Activated naive CD4-positive, alpha-beta T cell treated with anti-CD3 and anti-CD28 coated beads for 36 hours (primary cell): ENCODE results near the gene NEUROD1. TPM values are rescaled to one million over a fixed set of nuclear protein-coding genes. Genes with fewer than 3 reads are reported as not detected.

ENCODE experiments used
- CTCF ChIA-PET: fragments of 350-600 bp; sonication (Branson Sonifier 250); formaldehyde crosslinking; loops from one replicate; lab custom pipeline; 2021; ENCODE audit warnings: antibody characterized with exemption; lab: Charles Lee
- DNase-seq: peaks from one replicate; pipeline ENCODE4 v3.0.0-alpha.2; 2020
- H3K27ac Mint-ChIP-seq: one replicate; pipeline ENCODE4 v1.8.0; 2021; ENCODE audit warnings: mild to moderate bottlenecking, mixed read lengths
- H3K27me3 Mint-ChIP-seq: one replicate; pipeline ENCODE4 v1.8.0; 2021; ENCODE audit warnings: low read depth, mixed read lengths
- H3K36me3 Mint-ChIP-seq: one replicate; pipeline ENCODE4 v1.8.0; 2021; ENCODE audit warnings: low read depth, mixed read lengths
- H3K4me1 Mint-ChIP-seq: one replicate; pipeline ENCODE4 v1.8.0; 2021; ENCODE audit warnings: low read depth, mixed read lengths
- H3K4me3 Mint-ChIP-seq: one replicate; pipeline ENCODE4 v1.8.0; 2021; ENCODE audit warnings: mild to moderate bottlenecking, moderate library complexity, mixed read lengths
- H3K9me3 Mint-ChIP-seq: one replicate; pipeline ENCODE4 v1.8.0; 2021; ENCODE audit warnings: mixed read lengths
- intact Hi-C: fragments of 100-400 bp; cut with micrococcal nuclease; formaldehyde crosslinking; loops from one replicate; pipeline ENCODE4 v1.15.1; 2023
- total RNA-seq, 2 experiments: library from RNA; stranded (reverse); gene quantifications; one replicate each; pipeline ENCODE4 v1.2.3, GENCODE V29; 2021

The NEUROD1 gene
- total RNA-seq, 2 experiments from 2014 or later = not detected

DNA sequence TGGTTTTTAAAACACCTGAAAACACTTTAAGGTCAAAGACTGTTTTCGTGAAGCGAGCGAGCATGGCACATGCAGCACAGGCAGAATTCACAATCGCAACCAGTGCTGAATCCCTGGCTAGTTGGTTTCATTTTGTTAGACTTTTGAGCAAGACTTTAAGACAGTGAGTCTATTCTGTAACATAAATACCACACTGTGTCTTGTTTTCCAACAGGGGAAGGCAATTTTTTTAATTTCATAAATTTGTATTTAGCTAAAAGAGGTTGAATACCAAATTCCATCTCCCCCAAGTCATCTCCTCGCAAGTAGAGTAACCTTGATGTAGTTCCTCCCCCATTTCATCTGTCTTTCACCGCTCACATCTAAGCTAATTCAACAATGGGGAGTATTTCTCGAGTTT, 24.8 kb downstream of the NEUROD1 start:
- peaks cover 32% of the 10 kb centered on the region for H3K27me3 Mint-ChIP-seq

DNA sequence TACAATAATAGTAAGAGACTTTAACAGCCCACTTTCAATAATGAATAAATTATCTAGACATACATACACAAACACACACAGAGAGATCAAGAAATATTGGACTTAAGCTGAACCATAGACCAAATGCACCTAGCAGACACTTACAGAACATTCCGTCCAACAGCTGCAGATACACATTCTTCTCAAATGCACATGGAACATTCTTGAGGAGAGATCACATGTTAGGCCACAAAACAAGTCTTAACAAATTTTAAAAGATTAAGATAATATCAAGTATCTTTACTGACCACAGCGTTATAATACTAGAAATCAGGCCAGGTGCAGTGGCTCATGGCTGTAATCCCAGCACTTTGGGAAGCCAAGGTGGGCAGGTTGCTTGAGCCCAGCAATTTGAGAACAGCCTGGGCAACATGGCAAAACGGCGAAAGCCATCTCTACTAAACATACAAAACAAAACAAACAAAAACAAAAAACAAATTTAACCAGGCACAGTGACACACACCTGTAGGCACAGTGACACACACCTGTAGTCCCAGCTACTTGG, 30.8 kb downstream of the NEUROD1 start:
- no peaks in the 10 kb centered on the region for H3K9me3 Mint-ChIP-seq
- no peak overlapping the region for H3K4me3 Mint-ChIP-seq
- H3K4me1 Mint-ChIP-seq = no peaks in the 10 kb centered on the region
- no peaks in the 10 kb centered on the region for H3K36me3 Mint-ChIP-seq
- CTCF ChIA-PET = no interaction called here
- no peak for DNase-seq
- intact Hi-C loops = no loop called here
- H3K27me3 Mint-ChIP-seq = peaks cover 15% of the 10 kb centered on the region
- H3K27ac Mint-ChIP-seq = no peak overlapping the region

More for the DNA sequence above, 24.8 kb downstream of the NEUROD1 start:
- Mint-ChIP-seq H3K27ac (no peak overlapping the region), H3K4me1 (peaks cover 6% of the 10 kb centered on the region), H3K9me3 (no peaks in the 10 kb centered on the region), H3K4me3 (no peak overlapping the region), H3K36me3 (no peaks in the 10 kb centered on the region)
- intact Hi-C loops = no loop called here
- no peak for DNase-seq
- CTCF ChIA-PET = interaction anchor here (1.1 kb wide), 1 partner anchor 60 kb away, joined by 5 read pairs; no protein-coding TSS in a partner anchor

DNA sequence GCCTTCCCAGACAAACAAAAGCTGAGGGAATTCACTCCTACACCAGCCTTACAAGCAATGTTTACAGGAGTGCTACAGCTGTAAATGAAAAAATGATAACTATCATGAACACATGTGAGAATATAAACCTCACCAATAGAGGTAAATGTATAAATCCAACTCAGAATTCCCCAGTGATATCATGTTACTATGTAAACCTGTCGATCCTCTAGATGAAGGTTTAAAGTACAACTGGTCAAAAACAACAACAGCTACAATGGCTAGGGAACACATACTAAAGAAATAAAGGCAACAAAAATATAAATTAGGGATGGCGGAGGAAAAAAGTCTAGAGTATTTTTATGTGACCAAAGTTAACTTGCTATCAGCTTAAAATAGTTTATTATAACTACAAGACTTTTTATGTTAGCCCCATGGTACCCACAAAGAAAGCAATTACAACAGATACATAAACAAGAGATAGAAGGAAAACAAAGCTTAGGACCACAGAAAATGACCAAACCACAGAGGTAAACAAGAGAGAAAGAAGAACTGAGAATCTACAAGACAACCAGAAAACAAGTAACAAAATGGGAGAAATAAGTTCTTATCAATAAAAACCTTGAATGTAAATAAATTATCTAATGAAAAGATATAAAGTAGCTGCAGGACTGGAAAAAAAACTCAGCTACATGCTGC, 31.7 kb downstream of the NEUROD1 start:
- DNase-seq = no peak
- CTCF ChIA-PET = interaction anchor here (0.7 to 1.5 kb wide), 2 partner anchors 10 to 96 kb away, joined by 3 read pairs; no protein-coding TSS in a partner anchor
- intact Hi-C loops = no loop called here
- Mint-ChIP-seq H3K27me3 (peaks cover 18% of the 10 kb centered on the region), H3K36me3 (no peaks in the 10 kb centered on the region), H3K4me1 (no peaks in the 10 kb centered on the region), H3K4me3 (no peak overlapping the region), H3K9me3 (no peaks in the 10 kb centered on the region), H3K27ac (no peak overlapping the region)

DNA sequence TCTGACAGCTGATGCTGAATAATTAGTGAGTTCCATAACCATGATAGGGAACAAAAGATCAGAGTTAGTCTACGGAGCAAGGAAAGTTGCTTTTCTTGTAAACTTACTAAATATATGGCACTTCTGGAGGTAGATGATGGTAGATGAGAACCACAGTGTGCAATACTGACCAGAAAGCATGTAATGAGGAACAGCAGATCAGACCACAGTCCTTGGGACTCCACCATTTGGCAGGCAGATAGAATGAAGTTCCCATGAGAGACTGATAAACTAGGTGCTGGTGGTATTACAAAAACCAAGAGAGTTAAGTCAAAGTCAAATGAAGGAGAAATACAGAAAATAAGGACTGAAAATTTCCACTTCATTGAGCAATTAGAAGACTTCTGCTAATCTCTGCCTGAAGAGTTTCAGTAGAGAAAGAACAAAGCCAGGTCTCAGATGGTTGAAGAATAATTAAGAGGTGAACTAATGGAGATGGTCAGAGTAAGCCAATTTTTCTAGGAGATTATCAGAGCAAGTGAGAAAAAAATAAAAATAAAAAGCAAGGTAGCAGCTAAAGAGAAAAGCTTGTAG, 33.8 kb downstream of the NEUROD1 start:
- CTCF ChIA-PET = no interaction called here
- Mint-ChIP-seq H3K9me3 (no peaks in the 10 kb centered on the region), H3K4me3 (no peak overlapping the region), H3K27ac (no peak overlapping the region), H3K36me3 (no peaks in the 10 kb centered on the region), H3K27me3 (peaks cover 17% of the 10 kb centered on the region), H3K4me1 (no peaks in the 10 kb centered on the region)
- no peak for DNase-seq
- intact Hi-C loops = no loop called here

DNA sequence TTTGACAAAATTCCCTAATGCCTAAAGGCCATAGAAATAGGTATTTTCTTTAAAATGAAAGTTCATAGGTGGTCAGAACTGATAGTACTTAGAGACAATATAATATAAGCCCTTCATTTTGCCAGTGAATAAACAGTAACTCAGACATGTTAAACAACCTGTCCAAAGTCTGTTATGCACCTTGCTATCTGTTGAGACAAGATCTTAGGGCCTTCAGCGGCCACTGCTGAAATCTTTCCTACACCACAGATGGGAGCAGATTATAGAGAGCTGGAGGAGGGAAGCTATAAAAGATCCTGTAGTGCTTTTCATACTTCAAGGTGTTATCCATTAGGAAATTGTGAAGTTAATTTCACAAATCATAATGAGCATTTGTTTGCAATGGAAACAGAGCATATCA, 37.2 kb downstream of the NEUROD1 start:
- CTCF ChIA-PET = no interaction called here
- intact Hi-C loops = no loop called here
- H3K27ac Mint-ChIP-seq = no peak overlapping the region
- DNase-seq = no peak
- H3K9me3 Mint-ChIP-seq = no peaks in the 10 kb centered on the region
- H3K36me3 Mint-ChIP-seq = no peaks in the 10 kb centered on the region
- no peak overlapping the region for H3K4me3 Mint-ChIP-seq
- no peaks in the 10 kb centered on the region for H3K4me1 Mint-ChIP-seq
- peaks cover 10% of the 10 kb centered on the region for H3K27me3 Mint-ChIP-seq

DNA sequence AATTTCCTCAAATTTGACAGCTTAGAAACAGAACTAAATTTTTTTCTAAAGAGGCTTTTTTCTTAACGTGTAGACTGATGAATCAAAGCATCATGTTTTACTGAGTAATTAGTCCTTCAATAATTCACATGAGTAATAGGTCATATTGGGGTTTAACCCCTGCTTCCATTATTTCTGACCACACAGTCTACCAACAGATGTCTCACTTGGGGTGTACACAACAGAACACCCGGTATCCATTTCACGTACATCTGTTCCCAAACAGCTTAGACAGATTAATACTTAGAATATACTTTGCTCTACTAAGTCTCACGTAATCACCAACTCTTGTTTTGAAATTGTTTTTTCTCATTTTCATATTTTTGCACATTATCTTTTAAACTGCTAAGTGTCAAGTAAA, 38.2 kb downstream of the NEUROD1 start:
- no peak overlapping the region for H3K4me3 Mint-ChIP-seq
- H3K4me1 Mint-ChIP-seq = no peaks in the 10 kb centered on the region
- H3K27ac Mint-ChIP-seq = no peak overlapping the region
- no peaks in the 10 kb centered on the region for H3K36me3 Mint-ChIP-seq
- H3K9me3 Mint-ChIP-seq = no peaks in the 10 kb centered on the region
- peaks cover 10% of the 10 kb centered on the region for H3K27me3 Mint-ChIP-seq
- CTCF ChIA-PET = interaction anchor here (1.6 kb wide), 1 partner anchor 73 kb away, joined by 7 read pairs; no protein-coding TSS in a partner anchor
- intact Hi-C loops = no loop called here
- no peak for DNase-seq

DNA sequence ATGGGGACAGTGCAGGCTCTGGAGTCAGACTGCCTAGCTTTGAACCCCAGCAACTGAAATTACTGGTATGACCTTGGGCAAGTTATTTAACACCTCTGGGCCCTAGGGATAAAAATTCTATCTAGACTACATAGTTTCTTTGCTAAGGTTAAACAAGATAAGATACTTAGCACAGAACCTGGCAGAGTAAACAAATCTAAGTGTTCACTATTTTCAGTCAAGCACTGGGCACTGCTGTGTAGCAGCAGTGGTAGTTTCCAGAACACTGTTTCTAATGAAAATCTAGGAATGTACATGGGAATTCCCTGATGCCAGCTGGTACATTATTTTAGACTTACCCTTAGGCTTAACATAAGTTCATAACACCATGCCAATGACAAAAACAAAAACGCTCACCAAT, 40.6 kb downstream of the NEUROD1 start:
- peaks cover 5% of the 10 kb centered on the region for H3K27me3 Mint-ChIP-seq
- H3K9me3 Mint-ChIP-seq = no peaks in the 10 kb centered on the region
- no peaks in the 10 kb centered on the region for H3K36me3 Mint-ChIP-seq
- CTCF ChIA-PET = no interaction called here
- no peak overlapping the region for H3K27ac Mint-ChIP-seq
- intact Hi-C loops = no loop called here
- H3K4me3 Mint-ChIP-seq = no peak overlapping the region
- no peaks in the 10 kb centered on the region for H3K4me1 Mint-ChIP-seq
- DNase-seq = no peak

DNA sequence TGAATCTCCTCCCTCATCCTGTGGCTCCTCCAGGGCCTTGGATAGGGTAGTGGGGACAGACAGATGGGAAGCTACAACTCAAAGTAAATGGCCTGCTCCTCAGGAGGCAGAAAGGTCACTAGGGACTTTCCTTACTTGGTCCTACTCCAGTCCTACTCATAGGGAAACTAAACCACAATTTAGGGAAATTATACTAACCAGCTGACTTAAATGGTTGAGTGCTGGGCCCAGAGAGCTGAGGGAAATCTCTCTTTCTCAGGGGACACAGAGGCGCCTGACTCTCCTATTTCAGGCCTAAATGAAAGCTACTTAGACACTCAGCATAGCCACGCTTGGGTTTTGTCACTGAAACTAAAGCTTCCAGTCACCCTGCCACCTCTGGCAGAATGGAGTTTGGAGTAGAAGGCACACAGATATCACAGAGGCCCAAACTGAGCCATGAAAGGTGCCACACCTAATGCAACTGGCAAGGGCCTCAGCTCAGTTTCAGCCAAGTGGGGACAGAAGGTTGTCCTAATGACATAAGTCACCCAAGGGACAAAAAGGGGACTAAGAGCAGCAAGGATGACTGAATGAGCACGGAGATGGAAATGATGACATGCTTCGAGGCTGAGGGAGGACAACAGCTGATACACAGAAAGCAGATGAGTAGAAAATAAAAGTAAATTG, 47.5 kb downstream of the NEUROD1 start:
- no peaks in the 10 kb centered on the region for H3K9me3 Mint-ChIP-seq
- H3K4me3 Mint-ChIP-seq = no peak overlapping the region
- CTCF ChIA-PET = no interaction called here
- H3K27me3 Mint-ChIP-seq = no peaks in the 10 kb centered on the region
- H3K4me1 Mint-ChIP-seq = no peaks in the 10 kb centered on the region
- intact Hi-C loops = no loop called here
- no peak overlapping the region for H3K27ac Mint-ChIP-seq
- no peaks in the 10 kb centered on the region for H3K36me3 Mint-ChIP-seq
- DNase-seq = no peak

DNA sequence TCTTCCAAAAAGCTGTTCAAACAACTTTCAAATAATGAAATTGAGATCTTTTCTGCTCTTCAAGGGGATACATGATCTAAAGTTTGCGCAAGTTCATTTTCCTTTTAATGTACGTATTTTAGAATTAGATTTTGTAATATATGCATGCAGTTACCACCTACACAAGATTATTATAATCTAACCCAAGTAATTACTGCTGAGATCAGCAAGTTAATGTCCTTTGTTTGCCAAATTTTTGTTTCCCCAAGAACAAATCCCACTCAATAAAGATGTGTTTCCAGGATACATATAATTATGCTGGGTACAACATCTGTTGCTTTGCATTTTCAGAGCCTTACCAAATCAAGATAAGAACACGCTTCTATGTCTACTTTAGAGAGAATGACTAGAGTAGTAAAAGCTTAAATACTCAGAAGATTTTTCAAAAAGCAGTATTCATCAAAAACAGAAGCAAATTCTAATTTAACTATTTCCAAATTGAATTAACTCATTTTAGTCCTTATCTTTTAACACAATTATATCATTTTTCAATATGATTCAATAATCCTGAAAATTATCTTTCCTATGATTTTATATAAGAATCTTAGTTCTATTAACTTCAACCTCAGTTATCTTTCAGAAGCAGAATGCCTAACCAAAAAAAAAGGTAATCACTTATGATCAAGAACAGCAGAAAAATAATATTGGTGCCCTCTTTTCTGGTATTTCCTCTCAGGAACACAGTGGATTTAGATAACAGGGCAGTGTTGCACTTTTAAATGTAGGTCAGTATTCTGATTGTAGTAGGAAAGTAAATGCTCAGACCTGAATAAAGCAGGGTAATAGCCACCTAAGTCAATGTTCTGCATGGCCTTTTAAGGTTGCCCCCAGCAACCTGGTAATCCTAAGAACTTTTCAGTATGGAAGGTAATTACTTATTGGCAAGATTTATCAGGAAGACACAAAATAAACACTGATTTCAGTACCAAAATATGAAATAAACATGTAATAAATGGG, 51.4 kb downstream of the NEUROD1 start:
- CTCF ChIA-PET = no interaction called here
- Mint-ChIP-seq H3K36me3 (no peaks in the 10 kb centered on the region), H3K4me3 (no peak overlapping the region), H3K27ac (no peak overlapping the region), H3K4me1 (no peaks in the 10 kb centered on the region), H3K27me3 (no peaks in the 10 kb centered on the region), H3K9me3 (no peaks in the 10 kb centered on the region)
- no peak for DNase-seq
- intact Hi-C loops = no loop called here

DNA sequence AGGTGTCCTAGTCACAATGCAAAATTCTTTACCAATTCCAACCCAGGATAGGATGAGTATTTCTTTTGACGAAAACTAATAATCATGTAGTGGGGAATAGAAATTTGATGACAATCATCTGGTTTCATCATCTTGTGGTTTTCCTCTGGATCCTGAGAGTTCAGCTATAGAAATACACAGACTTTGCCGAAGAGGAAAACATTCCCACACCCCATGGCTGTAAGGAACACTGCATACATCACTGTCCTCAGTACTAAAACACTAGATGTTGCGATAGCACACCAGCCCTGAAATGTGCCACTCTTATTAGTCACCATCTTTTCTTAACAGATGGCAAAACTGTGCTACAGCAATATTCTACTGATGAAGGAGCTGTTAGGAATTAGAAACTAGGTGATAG, 52.8 kb downstream of the NEUROD1 start:
- H3K4me3 Mint-ChIP-seq = no peak overlapping the region
- H3K4me1 Mint-ChIP-seq = no peaks in the 10 kb centered on the region
- H3K27ac Mint-ChIP-seq = no peak overlapping the region

DNA sequence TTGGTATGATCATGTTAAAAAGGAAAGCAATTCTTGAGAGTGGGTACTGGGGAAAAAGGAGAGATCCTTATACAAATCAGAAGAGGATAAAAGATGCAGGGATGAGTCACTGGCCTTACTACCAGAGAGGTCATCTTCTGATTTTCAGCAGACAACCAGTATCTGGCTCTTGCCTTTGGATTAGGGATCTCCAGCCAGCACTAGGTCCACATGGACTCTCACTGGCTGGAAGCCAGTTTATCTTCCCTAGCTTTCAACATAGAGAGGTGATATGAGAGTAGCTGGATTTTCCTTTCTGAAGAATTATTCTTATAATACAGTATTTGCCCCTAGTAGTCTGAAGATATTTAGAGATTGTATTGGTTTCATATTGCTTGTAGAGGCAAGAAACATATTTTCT, 53.6 kb downstream of the NEUROD1 start:
- CTCF ChIA-PET = no interaction called here
- DNase-seq = no peak
- H3K27me3 Mint-ChIP-seq = no peaks in the 10 kb centered on the region
- H3K9me3 Mint-ChIP-seq = no peaks in the 10 kb centered on the region
- H3K4me1 Mint-ChIP-seq = no peaks in the 10 kb centered on the region
- no peaks in the 10 kb centered on the region for H3K36me3 Mint-ChIP-seq
- intact Hi-C loops = no loop called here
- no peak overlapping the region for H3K27ac Mint-ChIP-seq
- no peak overlapping the region for H3K4me3 Mint-ChIP-seq

More for the DNA sequence above, 52.8 kb downstream of the NEUROD1 start:
- Mint-ChIP-seq H3K9me3 (no peaks in the 10 kb centered on the region), H3K36me3 (no peaks in the 10 kb centered on the region), H3K27me3 (no peaks in the 10 kb centered on the region)
- DNase-seq = no peak
- CTCF ChIA-PET = interaction anchor here (1.0 kb wide), 1 partner anchor 88 kb away, joined by 6 read pairs; no protein-coding TSS in a partner anchor
- intact Hi-C loops = no loop called here
